Left ventricle myocardium inferior (tissue), 1 donor: ENCODE results near the gene GRK7. TPM values are rescaled to one million over a fixed set of nuclear protein-coding genes. Genes with fewer than 3 reads are reported as not detected.

Experiments
- DNase-seq: peaks from one replicate; pipeline ENCODE4 v3.0.0-alpha.2; 2020
- H3K27ac ChIP-seq: fragments of 200-600 bp; replicated peaks from 2 replicates; pipeline ENCODE4 v1.8.0; 2021
- H3K27me3 ChIP-seq: fragments of 200-600 bp; 2 replicates; pipeline ENCODE4 v1.8.0; 2021; ENCODE audit warnings: low read depth
- H3K36me3 ChIP-seq: fragments of 200-600 bp; 2 replicates; pipeline ENCODE4 v1.8.0; 2021
- H3K4me1 ChIP-seq: fragments of 200-600 bp; 2 replicates; pipeline ENCODE4 v1.8.0; 2021
- H3K4me3 ChIP-seq: fragments of 200-600 bp; 2 replicates; pipeline ENCODE4 v1.8.0; 2021; ENCODE audit warnings: mild to moderate bottlenecking, moderate library complexity
- H3K9me3 ChIP-seq: fragments of 200-600 bp; replicated peaks from 2 replicates; pipeline ENCODE4 v1.8.0; 2021
- CTCF ChIP-seq: fragments of 200-600 bp; IDR thresholded peaks from 2 replicates; pipeline ENCODE4 v1.8.0; 2021; ENCODE audit warnings: antibody characterized with exemption, mild to moderate bottlenecking, borderline replicate concordance
- intact Hi-C: fragments of 100-400 bp; cut with micrococcal nuclease; formaldehyde crosslinking; loops from one replicate; pipeline ENCODE4 v1.11.0; 2022
- total RNA-seq: library from RNA; stranded (reverse); fragmentation: NEBNext Ultra II Directional; extraction: Animal tissue kit (Norgen Biotek cat#: 25700); gene quantifications from one replicate; pipeline ENCODE4 v1.2.1, GENCODE V29; 2021
- donor health status: DM: no; HTN: yes; CAD: no; lungs with severe emphysema.

GRK7 gene
- total RNA-seq, 1 donor from 2014 or later, result not detected

- intact Hi-C loops, result no loop called here
- Histone ChIP-seq H3K36me3 (no peaks in the 10 kb centered on the region), H3K9me3 (peaks cover 7% of the 10 kb centered on the region), H3K27ac (no peak overlapping the region), H3K4me3 (no peak overlapping the region), H3K4me1 (no peaks in the 10 kb centered on the region), H3K27me3 (no peaks in the 10 kb centered on the region)
- TF ChIP-seq CTCF, result no peak
- DNase-seq, result no peak
Observed at GRCh38 chr3:141812586-141812985, 49.4 kb downstream of the GRK7 start.

Other genes with a start within 250 kb of the GRK7 start
- gene RNF7, start 25.1 kb upstream of the GRK7 start, total RNA-seq, result 89.6 TPM
- 34.5 TPM for gene ATP1B3, start 113.2 kb downstream of the GRK7 start, total RNA-seq